Naive thymus-derived CD4-positive, alpha-beta T cell (primary cell): ENCODE results near the gene GDI2. TPM values are rescaled to one million over a fixed set of nuclear protein-coding genes. Genes with fewer than 3 reads are reported as not detected.
A peak's percentile ranks its signal among the peaks of the same experiment; 100 is the strongest.

ENCODE experiments used
- ATAC-seq: fragments of 150-1000 bp; cut with Tn5 transposase; 2 replicates; pipeline ENCODE4 v1.10.0; 2021; ENCODE audit warnings: mild to moderate bottlenecking, moderate library complexity
- CTCF ChIA-PET: fragments of 350-600 bp; sonication (Branson Sonifier 250); formaldehyde crosslinking; loops from one replicate; lab custom pipeline; 2021; ENCODE audit warnings: antibody characterized with exemption; lab: Charles Lee
- POLR2A ChIA-PET: fragments of 350-600 bp; sonication (Branson Sonifier 250); formaldehyde crosslinking; loops from one replicate; lab custom pipeline; 2021; ENCODE audit warnings: antibody characterized with exemption, inconsistent platforms; lab: Charles Lee
- DNase-seq, 9 donors: peaks; one replicate each; pipeline versions ENCODE4 v3.0.0 to v3.0.0-alpha.2; 2020 to 2022; ENCODE audit warnings: mixed read lengths in 1 of 9
- H3K27ac ChIP-seq: one replicate; pipeline ENCODE4 v1.7.0; 2013; ENCODE audit warnings: mild to moderate bottlenecking, low read depth, low read length, moderate library complexity
- H3K27me3 ChIP-seq, 2 donors: one replicate each; pipeline ENCODE4 v1.7.0; 2013; ENCODE audit warnings: low read length in 2 of 2, mild to moderate bottlenecking in 2 of 2, moderate library complexity in 2 of 2; ENCODE audit not compliant: control insufficient read depth in 2 of 2, insufficient read depth in 2 of 2
- H3K36me3 ChIP-seq, 3 experiments: 1 replicate in 2 of 3; 2 replicates in 1 of 3; pipeline ENCODE4 v1.7.0; 2013; ENCODE audit warnings: low read length in 3 of 3, mild to moderate bottlenecking in 3 of 3, moderate library complexity in 1 of 3; ENCODE audit not compliant: insufficient read depth in 3 of 3, control insufficient read depth in 2 of 3
- H3K4me1 ChIP-seq, 2 donors: one replicate each; pipeline ENCODE4 v1.7.0; 2013; ENCODE audit warnings: low read length in 2 of 2, mild to moderate bottlenecking in 2 of 2, moderate library complexity in 1 of 2; ENCODE audit not compliant: control insufficient read depth in 2 of 2, insufficient read depth in 2 of 2
- H3K4me3 ChIP-seq: 2 replicates; pipeline ENCODE4 v1.7.0; 2013; ENCODE audit warnings: mild to moderate bottlenecking, low read length
- H3K9me3 ChIP-seq, 3 experiments: 1 replicate in 2 of 3; 2 replicates in 1 of 3; pipeline ENCODE4 v1.7.0; 2013; ENCODE audit warnings: low read length in 3 of 3; ENCODE audit not compliant: control insufficient read depth in 2 of 3
- H3K27ac Mint-ChIP-seq, 9 donors: one replicate each; pipeline ENCODE4 v1.8.0; 2020 to 2022; ENCODE audit warnings: mixed read lengths in 9 of 9, mild to moderate bottlenecking in 8 of 9, moderate library complexity in 5 of 9, inconsistent platforms in 2 of 9
- H3K27me3 Mint-ChIP-seq, 5 donors: one replicate each; pipeline ENCODE4 v1.8.0; 2021 to 2022; ENCODE audit warnings: mixed read lengths in 5 of 5, mild to moderate bottlenecking in 1 of 5
- H3K36me3 Mint-ChIP-seq, 5 donors: one replicate each; pipeline ENCODE4 v1.8.0; 2020 to 2022; ENCODE audit warnings: mixed read lengths in 5 of 5, mild to moderate bottlenecking in 3 of 5, inconsistent platforms in 1 of 5
- H3K4me1 Mint-ChIP-seq, 7 donors: one replicate each; pipeline ENCODE4 v1.8.0; 2020 to 2022; ENCODE audit warnings: mixed read lengths in 7 of 7, mild to moderate bottlenecking in 3 of 7, inconsistent platforms in 1 of 7
- H3K4me3 Mint-ChIP-seq, 10 donors: one replicate each; pipeline ENCODE4 v1.8.0; 2020 to 2022; ENCODE audit warnings: mild to moderate bottlenecking in 10 of 10, mixed read lengths in 10 of 10, moderate library complexity in 6 of 10, inconsistent platforms in 2 of 10
- H3K9me3 Mint-ChIP-seq, 11 donors: one replicate each; pipeline ENCODE4 v1.8.0; 2020 to 2022; ENCODE audit warnings: mixed read lengths in 11 of 11, mild to moderate bottlenecking in 4 of 11, inconsistent platforms in 1 of 11, moderate library complexity in 1 of 11
- intact Hi-C, 2 donors: fragments of 100-400 bp; cut with micrococcal nuclease; formaldehyde crosslinking; loops; one replicate each; pipeline ENCODE4 v1.15.1; 2023
- polyA plus RNA-seq, 2 donors: library from polyadenylated mRNA; unstranded; fragments of 300-500 nt; fragmentation: Illumina TruSeq; gene quantifications; one replicate each; pipeline ENCODE4 v1.2.3, GENCODE V29; 2021
- total RNA-seq, 6 experiments: library from RNA in 5 of 6; stranded (reverse) in 5 of 6; gene quantifications; 1 replicate in 5 of 6; 2 replicates in 1 of 6; pipeline ENCODE4 v1.2.3 and lab custom pipeline; 2021 to 2026

GDI2 gene
- total and polyA plus RNA-seq, 7 experiments from 2014 or later, result 85.3 to 236 (median 130) TPM

- Mint-ChIP-seq H3K4me1 (peaks cover 0 to 18% (median 14%) of the 10 kb centered on the region in 7 donors), H3K27ac (peak overlapping the region in 5 of 9 donors; percentile 2 to 34 (median 18)), H3K9me3 (no peaks in the 10 kb centered on the region), H3K4me3 (no peak overlapping the region), H3K27me3 (no peaks in the 10 kb centered on the region), H3K36me3 (peaks cover 9 to 56% (median 20%) of the 10 kb centered on the region in 5 donors)
- Histone ChIP-seq H3K4me1 (no peaks in the 10 kb centered on the region), H3K4me3 (no peak overlapping the region), H3K9me3 (no peaks in the 10 kb centered on the region), H3K27ac (no peak overlapping the region), H3K27me3 (no peaks in the 10 kb centered on the region), H3K36me3 (peaks cover 0 to 37% (median 6%) of the 10 kb centered on the region in 3 experiments)
- CTCF ChIA-PET, result no interaction called here
- intact Hi-C loops, result no loop called here
- POLR2A ChIA-PET, result no interaction called here
- ATAC-seq (no peak), DNase-seq (no peak)
Observed at GRCh38 chr10:5723692-5724091, 89.5 kb downstream of the GDI2 start.

GRCh38 chr10:5720182-5720581 lies 93.1 kb downstream of the GDI2 start:
- Histone ChIP-seq H3K27me3 (no peaks in the 10 kb centered on the region), H3K36me3 (peaks cover 0 to 18% (median 0%) of the 10 kb centered on the region in 3 experiments), H3K27ac (no peak overlapping the region), H3K4me3 (no peak overlapping the region), H3K4me1 (no peaks in the 10 kb centered on the region), H3K9me3 (no peaks in the 10 kb centered on the region)
- peaks cover 5 to 44% (median 14%) of the 10 kb centered on the region in 5 donors for H3K36me3 Mint-ChIP-seq
- H3K9me3 Mint-ChIP-seq, result no peaks in the 10 kb centered on the region
- intact Hi-C loops, result no loop called here
- H3K27me3 Mint-ChIP-seq, result no peaks in the 10 kb centered on the region
- H3K4me3 Mint-ChIP-seq, result no peak overlapping the region
- H3K27ac Mint-ChIP-seq, result no peak overlapping the region
- DNase-seq (no peak), ATAC-seq (no peak)
- ChIA-PET POLR2A (interaction anchor here (0.6 kb wide), 1 partner anchor 64 kb away, joined by 3 read pairs; no protein-coding TSS in a partner anchor), CTCF (interaction anchor here (0.6 to 0.7 kb wide), 3 partner anchors 12 to 1473 kb away, joined by 3 to 5 read pairs (median 4); no protein-coding TSS in a partner anchor)
- peaks cover 4 to 34% (median 23%) of the 10 kb centered on the region in 7 donors for H3K4me1 Mint-ChIP-seq

GRCh38 chr10:5719546-5719945 lies 93.7 kb downstream of the GDI2 start:
- intact Hi-C loops, result no loop called here
- Histone ChIP-seq H3K36me3 (peaks cover 0 to 18% (median 0%) of the 10 kb centered on the region in 3 experiments), H3K4me1 (no peaks in the 10 kb centered on the region), H3K27ac (no peak overlapping the region), H3K9me3 (no peaks in the 10 kb centered on the region), H3K4me3 (no peak overlapping the region), H3K27me3 (no peaks in the 10 kb centered on the region)
- DNase-seq (no peak), ATAC-seq (no peak)
- POLR2A ChIA-PET, result no interaction called here
- H3K4me3 Mint-ChIP-seq, result no peak overlapping the region
- no peaks in the 10 kb centered on the region for H3K27me3 Mint-ChIP-seq
- peaks cover 6 to 40% (median 23%) of the 10 kb centered on the region in 7 donors for H3K4me1 Mint-ChIP-seq
- CTCF ChIA-PET, result no interaction called here
- H3K9me3 Mint-ChIP-seq, result peaks cover 0 to 4% (median 0%) of the 10 kb centered on the region in 11 donors
- H3K36me3 Mint-ChIP-seq, result peaks cover 9 to 41% (median 14%) of the 10 kb centered on the region in 5 donors
- peak overlapping the region in 2 of 9 donors; percentile 8 to 41 for H3K27ac Mint-ChIP-seq

Other genes starting within 250 kb of the GDI2 start
- gene ASB13, start 146.8 kb downstream of the GDI2 start, total RNA-seq, result 10 to 100 TPM in 4 of 5 experiments, 1 to 10 TPM in 1; 8.0 to 18.3 (median 10.2) TPM
- 10 to 100 TPM; 22.8 to 23.4 TPM for gene ASB13, start 146.8 kb downstream of the GDI2 start, polyA plus RNA-seq
- 10 to 100 TPM; 55.0 to 86.5 (median 62.1) TPM for gene TASOR2, start 128.6 kb downstream of the GDI2 start, total RNA-seq
- gene TASOR2, start 128.6 kb downstream of the GDI2 start, polyA plus RNA-seq, result 10 to 100 TPM; 14.7 to 18.1 TPM
- 1 to 10 TPM; 4.6 to 9.8 (median 7.2) TPM for gene ANKRD16, start 76.5 kb upstream of the GDI2 start, total RNA-seq
- gene ANKRD16, start 76.5 kb upstream of the GDI2 start, polyA plus RNA-seq, result 1 to 10 TPM; 6.2 to 7.0 TPM
- 100 to 1,000 TPM in 2 of 5 experiments, 10 to 100 TPM in 3; 64.8 to 105 (median 78.6) TPM for gene FBH1, start 76.8 kb upstream of the GDI2 start, total RNA-seq
- gene FBH1, start 76.8 kb upstream of the GDI2 start, polyA plus RNA-seq, result 10 to 100 TPM; 59.9 to 96.4 TPM
- gene IL15RA, start 164.1 kb upstream of the GDI2 start, total RNA-seq, result 10 to 100 TPM in 1 of 5 experiments, 1 to 10 TPM in 4; 3.5 to 24.9 (median 5.6) TPM
- 1 to 10 TPM; 2.9 to 7.6 TPM for gene IL15RA, start 164.1 kb upstream of the GDI2 start, polyA plus RNA-seq
- 100 to 1,000 TPM in 1 of 5 experiments, 10 to 100 TPM in 1, 1 to 10 TPM in 3; 2.5 to 266 (median 6.7) TPM for gene IL2RA, start 248.9 kb upstream of the GDI2 start, total RNA-seq
- gene IL2RA, start 248.9 kb upstream of the GDI2 start, polyA plus RNA-seq, result 1 to 10 TPM in 1 of 2 donors, under 1 TPM in 1; 0.85 to 3.0 TPM